AG09319 (cell line): Measurements from ENCODE around the gene SASH3.

ENCODE experiments used
- DNase-seq: peaks from one replicate; pipeline ENCODE4 v3.0.0-alpha.2; 2010; ENCODE audit warnings: low read depth; ENCODE audit errors: extremely low read depth
- TF ChIP-seq, protein P1 (sequence below): IDR thresholded peaks from 2 replicates; pipeline ENCODE4 v1.5.1; 2011; ENCODE audit warnings: low read depth, mild to moderate bottlenecking, inconsistent platforms, low read length, moderate library complexity

The SASH3 gene

DNA sequence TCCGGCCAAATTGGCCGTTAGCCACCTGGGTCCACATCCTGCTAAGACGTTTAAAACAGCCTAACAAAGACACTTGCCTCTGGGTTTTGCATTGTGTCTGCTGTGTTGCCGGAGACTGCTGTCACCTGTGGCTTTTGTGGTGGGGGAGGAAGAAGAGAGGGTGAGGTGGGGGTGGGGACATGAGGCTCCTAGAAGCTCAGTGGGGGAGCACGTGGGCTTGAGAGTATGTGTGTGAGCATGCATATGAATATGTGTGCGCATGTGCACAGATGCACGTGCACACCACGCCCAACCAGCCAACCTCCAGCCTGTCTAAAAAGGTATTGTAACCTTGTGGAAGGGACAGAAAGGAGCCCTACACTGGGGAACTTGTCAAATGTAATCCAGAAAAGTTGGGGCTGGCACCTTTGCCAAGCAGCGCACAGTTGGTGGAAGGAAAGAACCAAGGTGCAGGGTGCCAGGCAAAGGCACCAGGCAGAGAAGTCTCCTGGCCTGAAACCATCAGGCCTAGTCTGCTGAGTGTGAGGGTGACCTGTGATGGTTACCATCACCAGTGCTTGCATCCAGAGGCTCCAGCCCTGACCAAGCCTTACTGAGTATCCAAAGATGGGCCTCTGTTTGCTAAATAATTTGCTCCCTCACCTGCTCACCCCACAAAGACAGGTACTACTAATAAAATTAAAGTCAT lies 10.1 kb upstream of the SASH3 start:
- TF ChIP-seq, protein P1, sequence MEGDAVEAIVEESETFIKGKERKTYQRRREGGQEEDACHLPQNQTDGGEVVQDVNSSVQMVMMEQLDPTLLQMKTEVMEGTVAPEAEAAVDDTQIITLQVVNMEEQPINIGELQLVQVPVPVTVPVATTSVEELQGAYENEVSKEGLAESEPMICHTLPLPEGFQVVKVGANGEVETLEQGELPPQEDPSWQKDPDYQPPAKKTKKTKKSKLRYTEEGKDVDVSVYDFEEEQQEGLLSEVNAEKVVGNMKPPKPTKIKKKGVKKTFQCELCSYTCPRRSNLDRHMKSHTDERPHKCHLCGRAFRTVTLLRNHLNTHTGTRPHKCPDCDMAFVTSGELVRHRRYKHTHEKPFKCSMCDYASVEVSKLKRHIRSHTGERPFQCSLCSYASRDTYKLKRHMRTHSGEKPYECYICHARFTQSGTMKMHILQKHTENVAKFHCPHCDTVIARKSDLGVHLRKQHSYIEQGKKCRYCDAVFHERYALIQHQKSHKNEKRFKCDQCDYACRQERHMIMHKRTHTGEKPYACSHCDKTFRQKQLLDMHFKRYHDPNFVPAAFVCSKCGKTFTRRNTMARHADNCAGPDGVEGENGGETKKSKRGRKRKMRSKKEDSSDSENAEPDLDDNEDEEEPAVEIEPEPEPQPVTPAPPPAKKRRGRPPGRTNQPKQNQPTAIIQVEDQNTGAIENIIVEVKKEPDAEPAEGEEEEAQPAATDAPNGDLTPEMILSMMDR: no peak
- DNase-seq: no peak

DNA sequence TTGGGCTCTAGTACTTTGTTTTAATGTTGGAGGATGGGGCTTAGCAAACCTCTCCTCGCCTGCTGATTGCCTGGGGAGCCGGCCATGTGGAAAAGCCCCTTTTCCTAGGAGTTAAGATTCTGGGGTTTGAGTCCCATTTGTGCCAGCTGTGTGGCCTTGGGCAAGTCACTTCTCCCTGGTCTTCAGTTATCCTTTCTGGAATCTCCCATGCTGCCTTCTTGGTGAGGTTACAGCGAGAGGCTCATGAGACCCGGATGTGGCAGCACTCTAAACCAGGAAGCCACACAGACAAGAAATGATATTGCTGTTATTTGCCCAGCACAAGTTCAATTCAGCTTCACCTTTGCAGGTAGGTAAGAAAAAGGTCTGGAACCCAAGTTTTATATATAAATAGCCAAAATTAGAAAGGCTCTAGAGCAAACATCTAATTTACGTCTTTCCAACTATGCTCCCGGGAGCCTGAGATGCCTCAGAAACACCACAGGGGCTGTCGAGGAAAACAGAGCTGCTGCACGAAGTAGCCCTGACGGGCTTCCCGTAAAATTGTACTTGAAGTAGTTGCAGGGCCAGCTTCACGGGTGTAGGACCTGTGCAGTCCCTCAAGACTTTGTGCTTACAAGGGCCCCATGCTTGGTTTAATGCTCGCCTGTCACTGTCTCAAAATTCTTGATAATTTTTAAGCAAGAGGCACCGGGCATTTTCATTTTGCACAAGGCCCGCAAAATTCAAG lies 8.3 kb upstream of the SASH3 start:
- TF ChIP-seq, protein P1: no peak
- DNase-seq: no peak

DNA sequence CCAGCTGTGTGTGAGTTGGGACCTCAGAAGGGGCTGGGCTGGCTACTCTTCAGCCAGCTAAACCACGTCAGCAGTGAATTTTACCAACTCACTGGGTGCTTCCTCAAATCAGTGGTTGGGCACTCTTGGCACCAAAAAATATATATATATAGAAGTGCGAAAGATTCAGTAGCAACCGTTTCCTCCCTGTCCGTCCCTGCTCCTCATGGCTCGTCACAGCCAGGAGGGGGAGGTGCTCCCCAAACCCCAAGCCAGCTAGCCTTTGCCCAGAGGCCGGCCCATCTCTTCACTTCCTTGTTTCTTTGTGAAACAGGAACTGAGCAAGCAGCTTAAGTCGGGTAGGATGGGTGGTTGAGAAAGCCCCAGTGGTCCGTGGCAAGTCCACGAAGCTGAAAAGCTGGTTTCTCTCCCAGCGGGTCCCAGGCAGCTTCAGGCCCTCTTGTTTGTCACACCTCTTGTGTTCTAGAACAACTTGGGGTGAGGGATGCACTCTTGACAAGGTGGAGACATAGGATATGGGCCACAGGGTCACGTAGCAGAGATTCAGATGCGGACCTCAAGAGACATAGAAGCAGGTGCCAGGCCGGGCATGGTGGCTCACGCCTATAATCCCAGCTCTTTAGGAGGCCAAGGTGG lies 6.8 kb upstream of the SASH3 start:
- DNase-seq: no peak

DNA sequence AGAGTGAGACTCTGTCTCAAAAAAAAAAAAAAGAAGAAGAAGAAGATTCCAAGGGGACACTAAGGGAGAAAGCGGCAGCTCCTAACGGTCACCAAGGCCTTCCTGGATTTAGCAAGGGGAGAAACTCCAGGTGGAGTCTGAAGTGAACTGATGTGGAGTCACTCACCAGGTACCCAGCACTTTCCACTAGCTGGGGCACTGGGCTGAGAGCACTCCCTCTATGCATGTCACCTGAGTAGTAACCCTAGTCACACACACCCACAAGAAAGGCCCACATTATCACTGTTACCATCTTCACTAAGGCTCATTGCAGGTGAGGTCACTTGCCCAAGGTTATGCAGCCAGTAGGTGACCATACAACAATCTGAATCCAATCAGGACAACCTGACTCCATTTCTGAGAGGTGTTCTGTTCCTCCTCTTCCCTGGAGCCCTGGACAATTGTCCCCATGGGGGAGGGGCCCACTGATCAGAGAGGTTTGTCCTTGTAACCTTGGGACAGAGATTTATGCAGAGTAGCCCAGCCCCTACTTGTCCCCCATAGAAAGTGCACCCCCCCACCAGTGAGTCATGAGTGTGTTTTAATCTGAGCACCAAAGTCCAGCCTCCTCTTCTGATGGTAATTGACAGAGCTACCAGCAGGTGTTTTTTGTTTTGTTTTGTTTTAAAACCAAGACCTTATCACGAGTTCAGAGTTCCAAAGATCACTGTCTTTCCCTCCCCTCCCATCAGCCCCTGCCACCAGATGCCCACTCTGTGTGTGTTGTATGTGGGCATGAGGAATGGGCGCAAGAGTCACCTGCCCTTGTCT lies 5.9 kb upstream of the SASH3 start:
- TF ChIP-seq, protein P1: no peak
- no peak for DNase-seq

More for the DNA sequence above, 6.8 kb upstream of the SASH3 start:
- TF ChIP-seq, protein P1: no peak

DNA sequence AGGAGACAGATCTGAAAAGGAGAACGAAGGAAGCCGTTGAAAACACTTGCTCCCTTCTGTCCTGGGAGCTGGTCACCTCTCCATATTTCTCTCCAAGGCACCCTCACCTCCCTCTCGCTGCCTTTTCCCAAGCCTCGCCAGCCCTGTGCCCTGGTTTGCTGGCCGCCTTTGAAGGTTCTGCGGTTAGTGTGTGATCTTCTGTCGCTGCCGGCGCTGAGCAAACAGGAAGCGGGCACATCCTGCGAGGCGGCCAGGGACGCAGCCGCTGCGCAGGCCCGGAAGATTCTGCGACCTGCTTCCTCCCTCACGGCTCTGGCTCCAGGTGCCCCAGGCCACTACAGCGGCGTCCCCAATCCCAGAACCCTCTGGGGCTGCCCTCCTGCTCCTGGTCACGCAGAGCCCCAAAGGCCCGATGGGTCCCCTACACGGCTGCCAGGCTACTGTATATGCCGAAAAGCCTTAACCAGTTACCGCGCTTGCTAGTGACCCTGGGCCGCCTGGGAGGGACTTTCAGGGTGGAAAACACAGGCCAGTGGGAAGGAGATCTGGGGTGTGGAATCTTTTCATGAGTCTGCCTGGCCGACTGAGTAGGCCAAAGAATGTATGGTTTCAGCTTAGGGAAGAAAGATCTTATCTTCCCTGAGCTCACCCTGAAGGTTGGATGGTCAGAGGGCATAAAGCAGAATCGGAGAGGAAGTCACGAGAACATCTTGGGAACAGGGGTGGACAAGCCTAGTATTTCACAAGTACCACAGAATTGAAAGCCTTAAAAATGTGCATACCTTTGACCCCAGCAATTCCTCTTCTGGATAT lies 2.3 kb upstream of the SASH3 start:
- TF ChIP-seq, protein P1: no peak
- DNase-seq: no peak

DNA sequence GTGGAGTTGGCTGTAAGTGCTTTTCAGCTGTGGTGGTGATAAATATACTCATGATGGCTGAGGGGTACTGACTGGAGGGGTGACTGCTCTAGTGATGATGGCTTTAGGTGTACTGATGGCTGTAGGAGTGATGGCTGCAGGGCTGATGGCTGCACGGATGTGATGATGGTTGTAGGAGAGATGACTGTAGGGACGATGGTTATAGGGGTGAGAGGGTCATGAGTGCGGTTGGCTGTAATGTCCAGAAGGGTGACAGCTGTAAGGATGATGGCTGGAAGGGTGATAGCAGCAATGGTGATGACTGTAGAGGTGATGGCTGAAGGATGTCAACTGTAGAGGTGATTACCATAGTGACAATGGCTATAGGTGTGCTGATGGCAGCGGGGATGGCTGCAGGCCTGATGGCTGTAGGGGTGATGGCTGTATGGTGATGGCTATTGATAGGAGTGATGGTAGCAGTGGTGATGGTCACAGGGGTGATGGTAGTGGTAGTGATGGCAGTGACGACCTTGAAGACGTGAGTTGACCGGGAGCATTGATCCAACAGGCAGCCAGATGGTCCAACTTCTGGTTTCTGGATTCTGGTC lies 570 bp upstream of the SASH3 start:
- no peak for DNase-seq
- TF ChIP-seq, protein P1: no peak
